Measurements from ENCODE around the gene AFAP1L2.

AFAP1L2 gene

GRCh38 chr10:114261076-114261475 is 143.2 kb downstream of the AFAP1L2 start:
- no peak for DNase-seq

DNA sequence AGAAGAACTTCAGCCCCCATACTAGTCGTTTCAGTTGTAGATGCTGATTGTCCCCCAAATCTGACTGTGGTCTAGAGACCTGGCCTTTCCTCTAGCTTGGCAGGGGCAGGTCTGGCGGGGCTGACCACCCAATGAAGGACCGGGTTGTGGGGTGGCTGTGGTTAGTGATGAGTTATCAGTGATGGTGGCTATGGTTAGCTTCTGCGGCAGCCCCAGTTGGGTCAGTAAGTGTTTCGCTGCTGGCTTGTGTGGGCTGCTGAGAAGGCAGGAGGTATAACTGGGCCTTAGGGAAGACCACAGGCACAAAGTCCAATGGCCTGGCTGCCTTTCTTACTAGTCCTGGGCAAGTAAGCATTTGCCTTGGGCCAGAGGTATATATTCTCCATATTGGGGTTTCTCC is 143.9 kb downstream of the AFAP1L2 start:
- no peak for DNase-seq

- no peak for DNase-seq
These were observed 144.5 kb downstream of the AFAP1L2 start for GRCh38 chr10:114259824-114260223.

GRCh38 chr10:114258274-114258840 is 145.9 kb downstream of the AFAP1L2 start:
- DNase-seq, result no peak

DNA sequence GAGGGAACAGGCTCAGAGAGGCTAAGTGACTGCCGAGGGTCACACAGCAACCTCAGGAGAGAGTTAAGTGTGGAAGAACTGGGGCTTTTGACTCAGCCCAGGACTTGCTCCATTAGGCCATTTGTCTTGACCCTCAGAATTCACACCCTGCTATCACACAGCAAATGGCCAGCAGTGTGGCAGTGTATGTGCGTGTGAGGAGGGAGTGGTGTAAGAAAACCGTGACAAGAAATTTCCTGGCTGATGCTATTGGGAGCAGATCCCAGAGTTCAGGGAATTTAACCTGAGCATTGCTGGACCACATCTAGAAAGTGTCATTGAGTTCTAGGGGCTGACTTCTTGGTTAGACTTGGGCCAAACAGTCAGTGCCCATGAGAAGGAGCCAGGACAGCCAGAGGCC is 146.8 kb downstream of the AFAP1L2 start:
- no peak for DNase-seq

- DNase-seq, result no peak
These were observed 147.5 kb downstream of the AFAP1L2 start for GRCh38 chr10:114256822-114257221.

- DNase-seq, result no peak
These were observed 148.1 kb downstream of the AFAP1L2 start for GRCh38 chr10:114256008-114256765.

DNA sequence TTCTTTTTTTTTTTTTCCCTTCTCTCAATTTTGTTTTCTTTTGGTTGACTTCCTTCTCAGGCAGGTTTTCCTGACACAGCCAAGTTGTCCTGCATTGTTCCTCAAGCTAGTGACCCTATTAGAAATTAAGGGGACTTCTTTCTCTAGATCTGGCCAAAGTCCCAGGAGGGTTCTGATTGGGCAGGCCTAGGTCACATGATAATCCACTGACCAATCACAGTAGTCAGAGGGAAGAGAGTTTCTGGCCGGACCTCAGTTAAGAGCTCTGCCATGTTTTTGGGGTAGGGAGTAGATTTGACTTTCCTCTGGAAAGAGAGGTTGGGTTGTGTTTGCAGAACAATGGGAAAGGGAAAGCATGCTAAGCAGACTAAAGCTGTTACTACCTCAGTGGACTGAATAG is 149.1 kb downstream of the AFAP1L2 start:
- DNase-seq, result no peak

DNA sequence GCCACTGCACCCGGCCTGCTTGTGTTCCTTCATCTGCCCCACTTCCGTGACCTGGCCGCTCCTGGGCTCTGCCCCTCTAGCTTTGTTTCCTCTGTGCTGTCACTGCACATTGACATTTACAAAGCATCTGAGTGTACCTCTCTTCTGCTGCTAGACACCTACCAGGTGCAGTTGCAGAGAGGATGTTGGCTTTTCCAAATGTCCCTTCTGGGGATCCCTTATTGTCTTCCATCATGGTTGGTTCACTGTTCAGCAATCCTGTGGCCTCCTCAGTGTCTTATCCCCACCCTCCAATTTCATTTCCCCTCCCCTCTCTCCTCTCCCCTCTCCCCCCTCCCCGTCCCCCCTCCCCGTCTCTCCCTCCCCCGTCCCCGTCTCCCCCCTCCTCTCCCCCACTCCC is 151.4 kb downstream of the AFAP1L2 start:
- DNase-seq, result no peak

- no peak for DNase-seq
These were observed 152.2 kb downstream of the AFAP1L2 start for GRCh38 chr10:114252092-114252491.

DNA sequence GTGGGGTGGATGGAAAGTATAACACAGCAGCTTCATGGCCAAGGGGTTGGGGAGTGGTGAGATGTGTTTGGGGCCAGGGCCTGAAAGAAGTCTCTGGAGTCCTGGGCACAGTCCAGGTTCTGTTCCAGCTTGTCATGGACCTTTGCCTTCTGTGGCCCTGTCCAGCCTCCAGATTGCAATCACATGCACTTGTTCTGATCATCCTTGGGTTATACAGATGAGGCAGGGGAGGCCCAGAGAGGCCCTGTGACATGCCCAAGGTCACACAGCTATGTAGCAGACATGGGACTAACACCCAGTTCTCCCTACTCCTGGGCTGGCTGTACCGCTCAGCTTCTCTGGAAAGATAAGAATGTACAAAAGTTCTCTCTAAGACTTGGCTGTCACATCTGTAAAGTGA is 153.6 kb downstream of the AFAP1L2 start:
- no peak for DNase-seq

GRCh38 chr10:114250236-114250635 is 154.1 kb downstream of the AFAP1L2 start:
- no peak for DNase-seq

DNA sequence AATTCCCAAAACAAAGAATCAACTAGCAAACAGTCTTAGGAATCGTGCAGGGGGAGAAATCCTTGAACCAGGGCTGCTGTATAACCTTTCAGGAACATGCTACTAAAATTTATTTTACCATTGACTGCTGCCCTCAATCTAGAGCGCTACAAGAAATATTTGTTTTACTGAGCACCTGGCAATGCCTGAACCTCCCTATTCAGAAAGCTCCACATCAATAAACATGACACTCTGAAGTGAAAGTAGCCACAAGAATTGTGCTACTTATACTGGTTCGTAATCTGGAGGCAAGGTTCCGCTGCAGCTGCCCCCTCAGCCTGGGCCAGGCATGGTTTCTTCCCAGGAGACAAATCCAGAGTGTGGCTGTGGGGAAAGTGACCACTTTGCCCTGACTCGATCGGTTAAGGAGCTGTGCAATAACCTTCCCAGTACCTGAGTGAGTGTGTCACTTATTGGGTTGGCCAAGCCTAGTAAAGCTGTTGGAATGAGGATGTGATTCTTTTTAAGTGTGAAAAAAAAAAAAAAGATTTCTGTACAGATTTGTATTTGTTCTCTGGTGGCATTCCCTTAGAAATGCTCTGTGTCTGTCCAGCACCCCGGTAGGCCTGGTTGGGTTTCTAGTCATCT is 157.5 kb downstream of the AFAP1L2 start:
- DNase-seq, result no peak

DNA sequence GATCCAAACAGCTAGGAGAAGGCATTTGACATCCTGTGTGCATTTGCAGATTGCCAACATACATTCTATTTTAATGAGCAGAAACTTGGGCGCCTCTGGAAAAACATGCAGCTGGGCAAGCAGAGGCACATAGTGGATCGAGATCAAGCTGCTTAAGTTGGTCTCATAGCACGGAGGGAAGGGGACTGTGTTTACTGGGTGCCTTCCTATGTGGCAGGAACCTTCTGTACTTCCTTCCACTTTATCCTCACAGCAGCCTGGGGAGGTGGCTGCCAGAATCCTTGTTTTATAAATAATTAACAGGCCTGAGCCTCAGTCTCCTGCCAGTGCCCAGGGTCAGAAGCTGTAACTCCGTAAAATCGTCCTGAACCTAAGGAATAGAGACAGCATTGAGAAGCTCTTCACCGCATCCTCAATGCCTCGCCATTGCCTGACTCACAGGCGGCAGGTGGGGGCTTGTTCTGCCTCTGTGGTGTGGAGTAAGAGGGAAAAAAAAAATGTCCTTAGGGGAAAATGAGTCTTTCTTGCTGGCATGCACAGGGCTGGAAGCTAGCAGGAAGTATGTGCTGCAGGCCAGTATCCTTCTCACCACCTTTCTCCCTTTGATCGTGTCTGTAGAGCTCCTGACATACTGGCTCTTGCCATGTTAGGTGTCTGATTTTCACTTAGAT is 159.0 kb downstream of the AFAP1L2 start:
- no peak for DNase-seq
